Measurements from ENCODE around the gene KIF21B. TPM values are rescaled to one million over a fixed set of nuclear protein-coding genes. Genes with fewer than 3 reads are reported as not detected.

The KIF21B gene
- total RNA-seq, 6 experiments from 2014 or later: 0.75 to 4.4 (median 1.4) TPM

- DNase-seq (no peak), ATAC-seq (no peak)
- no peak overlapping the region for H3K27ac ChIP-seq
- H3K36me3 ChIP-seq: peaks cover 0 to 3% (median 0%) of the 10 kb centered on the region in 4 donors
- H3K9me3 ChIP-seq: no peaks in the 10 kb centered on the region
- no peaks in the 10 kb centered on the region for H3K4me1 ChIP-seq
- H3K27me3 ChIP-seq: no peaks in the 10 kb centered on the region
- no peak for TF ChIP-seq CTCF (IDR thresholded peaks at IDR 0.05)
- no peak for TF ChIP-seq POLR2A (IDR thresholded peaks at IDR 0.05)
- whole genome bisulfite sequencing (ENCODE audit: insufficient coverage, low coverage, low lambda C conversion rate, missing lambda C conversion rate): 75% methylated on average over 7 of the region's 19 CpGs
- H3K4me3 ChIP-seq: no peak overlapping the region
- intact Hi-C loops (cut with DNase I): no loop called here
Measured at GRCh38 chr1:200982071-200982945, 41.2 kb downstream of the KIF21B start.

DNA sequence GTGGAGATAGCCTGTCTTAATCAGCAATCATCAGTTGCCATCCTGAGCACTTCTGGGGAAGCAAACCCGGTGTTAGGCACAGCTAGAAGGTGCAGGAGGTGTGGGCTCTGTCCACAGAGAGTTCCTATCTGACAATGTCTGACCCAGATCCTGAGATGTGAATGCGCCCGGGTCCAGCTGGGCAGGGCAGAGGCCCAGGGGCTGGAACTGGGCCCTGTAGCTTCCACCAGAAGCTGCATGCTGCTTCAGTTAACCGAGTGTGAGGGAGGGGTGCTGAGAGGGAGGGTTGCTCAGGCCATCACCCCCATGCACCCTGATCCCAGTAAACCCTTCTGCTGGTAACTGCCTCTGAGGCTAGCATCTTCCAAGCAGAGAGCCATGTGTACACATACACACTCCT lies 42.2 kb downstream of the KIF21B start:
- no peak for DNase-seq
- H3K4me1 ChIP-seq: no peaks in the 10 kb centered on the region
- H3K4me3 ChIP-seq: no peak overlapping the region
- no peaks in the 10 kb centered on the region for H3K27me3 ChIP-seq
- no CpG with 5 or more reads among the region's 4 CpGs for WGBS (ENCODE audit: insufficient coverage, low coverage, low lambda C conversion rate, missing lambda C conversion rate)
- peaks cover 0 to 3% (median 0%) of the 10 kb centered on the region in 4 donors for H3K36me3 ChIP-seq
- ATAC-seq: no peak
- H3K9me3 ChIP-seq: no peaks in the 10 kb centered on the region
- H3K27ac ChIP-seq: no peak overlapping the region
- intact Hi-C loops (cut with DNase I): no loop called here
- TF ChIP-seq POLR2A (IDR thresholded peaks at IDR 0.05) (no peak), CTCF (IDR thresholded peaks at IDR 0.05) (no peak)

- no peak for ATAC-seq
- Histone ChIP-seq H3K27me3 (no peaks in the 10 kb centered on the region), H3K36me3 (peaks cover 0 to 3% (median 0%) of the 10 kb centered on the region in 4 donors), H3K4me1 (no peaks in the 10 kb centered on the region), H3K9me3 (no peaks in the 10 kb centered on the region), H3K27ac (no peak overlapping the region), H3K4me3 (no peak overlapping the region)
- TF ChIP-seq CTCF (IDR thresholded peaks at IDR 0.05): no peak
- TF ChIP-seq POLR2A (IDR thresholded peaks at IDR 0.05): no peak
- intact Hi-C loops (cut with DNase I): no loop called here
- 93% methylated on average over 3 of the region's 10 CpGs for WGBS (ENCODE audit: insufficient coverage, low coverage, low lambda C conversion rate, missing lambda C conversion rate)
- DNase-seq: no peak
Measured at GRCh38 chr1:200980873-200981272, 42.6 kb downstream of the KIF21B start.

DNA sequence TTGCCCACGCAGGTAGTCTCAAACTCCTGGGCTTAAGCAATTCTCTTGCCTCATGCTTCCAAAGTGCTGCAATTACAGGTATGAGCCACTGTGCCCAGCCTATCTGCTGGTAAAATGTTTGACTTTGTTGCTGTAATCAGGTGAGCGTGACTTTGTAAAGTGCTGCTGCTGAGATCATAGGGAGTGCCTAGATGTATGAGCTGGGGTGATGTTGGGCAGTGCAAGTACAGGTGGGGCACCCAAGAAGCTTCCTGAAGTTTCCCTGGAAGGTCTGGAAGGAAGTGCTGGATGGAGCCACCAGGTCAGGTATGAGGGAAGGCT lies 43.1 kb downstream of the KIF21B start:
- intact Hi-C loops (cut with DNase I): no loop called here
- DNase-seq: no peak
- Histone ChIP-seq H3K27me3 (no peaks in the 10 kb centered on the region), H3K4me1 (no peaks in the 10 kb centered on the region), H3K9me3 (no peaks in the 10 kb centered on the region), H3K27ac (no peak overlapping the region), H3K36me3 (peaks cover 0 to 3% (median 0%) of the 10 kb centered on the region in 4 donors), H3K4me3 (no peak overlapping the region)
- TF ChIP-seq POLR2A (IDR thresholded peaks at IDR 0.05) (no peak), CTCF (IDR thresholded peaks at IDR 0.05) (no peak)
- no peak for ATAC-seq
- WGBS (ENCODE audit: insufficient coverage, low coverage, low lambda C conversion rate, missing lambda C conversion rate): 100% methylated on average over 2 of the region's 2 CpGs

Measured in right lobe of liver (tissue), 6 donors.